MM.1S (cell line): Measurements from ENCODE around the gene RETNLB.

Experiments
- DNase-seq: peaks from one replicate; pipeline ENCODE4 v3.0.0-alpha.2; 2015
- H2AFZ ChIP-seq: fragments of 300-600 bp; sonication (generic); 2 replicates; pipeline ENCODE4 v1.6.0; 2016; ENCODE audit warnings: antibody characterized with exemption, low read length
- H3F3A ChIP-seq: fragments of 300-600 bp; sonication (generic); 2 replicates; pipeline ENCODE4 v1.6.1; 2016; ENCODE audit warnings: mild to moderate bottlenecking, antibody characterized with exemption, low read length, moderate library complexity, mixed read lengths; ENCODE audit not compliant: insufficient read depth
- H3K27ac ChIP-seq: fragments of 300-600 bp; sonication (generic); 2 replicates; pipeline ENCODE4 v1.5.1; 2016; ENCODE audit warnings: mild to moderate bottlenecking, low read length
- H3K27me3 ChIP-seq: fragments of 300-600 bp; sonication (generic); replicated peaks from 2 replicates; pipeline ENCODE4 v1.6.0; 2016; ENCODE audit warnings: low read length; ENCODE audit not compliant: insufficient read depth
- H3K36me3 ChIP-seq: fragments of 300-600 bp; sonication (generic); replicated peaks from 2 replicates; pipeline ENCODE4 v1.6.1; 2016; ENCODE audit warnings: mild to moderate bottlenecking, low read length, mixed read lengths; ENCODE audit not compliant: insufficient read depth
- H3K4me1 ChIP-seq: fragments of 300-600 bp; sonication (generic); 2 replicates; pipeline ENCODE4 v1.6.1; 2016; ENCODE audit warnings: low read length, mixed read lengths
- H3K4me2 ChIP-seq: fragments of 300-600 bp; sonication (generic); 2 replicates; pipeline ENCODE4 v1.6.0; 2016; ENCODE audit warnings: low read depth, low read length
- H3K4me3 ChIP-seq: fragments of 300-600 bp; sonication (generic); 2 replicates; pipeline ENCODE4 v1.5.1; 2016; ENCODE audit warnings: low read length, mixed read lengths
- H3K79me2 ChIP-seq: fragments of 300-600 bp; sonication (generic); 2 replicates; pipeline ENCODE4 v1.6.1; 2016; ENCODE audit warnings: mixed run types, low read length, mixed read lengths
- H3K9ac ChIP-seq: fragments of 300-600 bp; sonication (generic); 2 replicates; pipeline ENCODE4 v1.6.1; 2016; ENCODE audit warnings: low read length, mixed read lengths
- H3K9me2 ChIP-seq: fragments of 300-600 bp; sonication (generic); replicated peaks from 2 replicates; pipeline ENCODE4 v1.6.1; 2016; ENCODE audit warnings: mild to moderate bottlenecking, low read length, mixed read lengths; ENCODE audit not compliant: insufficient read depth
- H3K9me3 ChIP-seq: fragments of 300-600 bp; sonication (generic); replicated peaks from 2 replicates; pipeline ENCODE4 v1.6.1; 2016; ENCODE audit warnings: mild to moderate bottlenecking, low read length, mixed read lengths; ENCODE audit not compliant: insufficient read depth
- H4K20me1 ChIP-seq: fragments of 300-600 bp; sonication (generic); 2 replicates; pipeline ENCODE4 v1.6.1; 2016; ENCODE audit warnings: mild to moderate bottlenecking, low read length, moderate library complexity, mixed read lengths; ENCODE audit not compliant: insufficient read depth
- CTCF ChIP-seq: fragments of 300-600 bp; sonication (generic); IDR thresholded peaks from 2 replicates; pipeline ENCODE4 v1.5.1; 2016; ENCODE audit warnings: antibody characterized with exemption, low read length, mixed read lengths
- EZH2 ChIP-seq: fragments of 300-600 bp; sonication (generic); optimal IDR thresholded peaks from 2 replicates; pipeline ENCODE3; 2017; ENCODE audit warnings: low read depth, mild to moderate bottlenecking, antibody characterized with exemption, low read length, mixed read lengths
- EZH2phosphoT487 ChIP-seq: fragments of 300-600 bp; sonication (generic); IDR thresholded peaks from 2 replicates; pipeline ENCODE4 v1.6.1; 2018; ENCODE audit warnings: antibody characterized with exemption, low read length

The RETNLB gene

GRCh38 chr3:108722724-108723123 is 34.5 kb downstream of the RETNLB start:
- Histone ChIP-seq H3K4me3 (no peak overlapping the region), H3K9ac (no peak overlapping the region), H3K27me3 (no peaks in the 10 kb centered on the region), H3K4me1 (no peaks in the 10 kb centered on the region), H4K20me1 (no peaks in the 10 kb centered on the region), H3F3A (no peaks in the 10 kb centered on the region), H3K36me3 (no peaks in the 10 kb centered on the region), H3K9me3 (no peaks in the 10 kb centered on the region), H2AFZ (no peak overlapping the region), H3K4me2 (no peak overlapping the region), H3K9me2 (no peaks in the 10 kb centered on the region), H3K79me2 (no peaks in the 10 kb centered on the region), H3K27ac (no peak overlapping the region)
- no peak for TF ChIP-seq EZH2
- TF ChIP-seq EZH2phosphoT487, result no peak
- no peak for TF ChIP-seq CTCF
- no peak for DNase-seq

- Histone ChIP-seq H3K4me3 (no peak overlapping the region), H3F3A (no peaks in the 10 kb centered on the region), H3K36me3 (no peaks in the 10 kb centered on the region), H3K27me3 (no peaks in the 10 kb centered on the region), H3K79me2 (no peaks in the 10 kb centered on the region), H2AFZ (no peak overlapping the region), H3K4me1 (peaks cover 3% of the 10 kb centered on the region), H4K20me1 (no peaks in the 10 kb centered on the region), H3K9ac (no peak overlapping the region), H3K9me3 (no peaks in the 10 kb centered on the region), H3K9me2 (no peaks in the 10 kb centered on the region), H3K4me2 (no peak overlapping the region), H3K27ac (no peak overlapping the region)
- TF ChIP-seq EZH2 (no peak), EZH2phosphoT487 (no peak), CTCF (no peak)
- DNase-seq, result no peak
Measured at GRCh38 chr3:108719178-108719806, 37.9 kb downstream of the RETNLB start.

- Histone ChIP-seq H3K27ac (no peak overlapping the region), H3F3A (peaks cover 2% of the 10 kb centered on the region; the same call in 1 of the 2 replicates), H3K9ac (no peak overlapping the region), H3K9me3 (no peaks in the 10 kb centered on the region), H2AFZ (no peak overlapping the region), H3K79me2 (no peaks in the 10 kb centered on the region), H3K27me3 (no peaks in the 10 kb centered on the region), H4K20me1 (no peaks in the 10 kb centered on the region), H3K4me3 (no peak overlapping the region), H3K9me2 (no peaks in the 10 kb centered on the region), H3K36me3 (no peaks in the 10 kb centered on the region), H3K4me1 (peaks cover 8% of the 10 kb centered on the region), H3K4me2 (no peak overlapping the region)
- DNase-seq, result no peak
- TF ChIP-seq CTCF (no peak), EZH2phosphoT487 (no peak), EZH2 (no peak)
Measured at GRCh38 chr3:108718454-108718853, 38.8 kb downstream of the RETNLB start.
